ENCODE measurements around the gene CCNJL.
"Not testable (repeated sequence)": the region's sequence is repeated elsewhere in the genome, so short reads cannot be mapped to it uniquely, and the experiment has no call there.

The CCNJL gene, protein sequence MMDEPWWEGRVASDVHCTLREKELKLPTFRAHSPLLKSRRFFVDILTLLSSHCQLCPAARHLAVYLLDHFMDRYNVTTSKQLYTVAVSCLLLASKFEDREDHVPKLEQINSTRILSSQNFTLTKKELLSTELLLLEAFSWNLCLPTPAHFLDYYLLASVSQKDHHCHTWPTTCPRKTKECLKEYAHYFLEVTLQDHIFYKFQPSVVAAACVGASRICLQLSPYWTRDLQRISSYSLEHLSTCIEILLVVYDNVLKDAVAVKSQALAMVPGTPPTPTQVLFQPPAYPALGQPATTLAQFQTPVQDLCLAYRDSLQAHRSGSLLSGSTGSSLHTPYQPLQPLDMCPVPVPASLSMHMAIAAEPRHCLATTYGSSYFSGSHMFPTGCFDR

DNA sequence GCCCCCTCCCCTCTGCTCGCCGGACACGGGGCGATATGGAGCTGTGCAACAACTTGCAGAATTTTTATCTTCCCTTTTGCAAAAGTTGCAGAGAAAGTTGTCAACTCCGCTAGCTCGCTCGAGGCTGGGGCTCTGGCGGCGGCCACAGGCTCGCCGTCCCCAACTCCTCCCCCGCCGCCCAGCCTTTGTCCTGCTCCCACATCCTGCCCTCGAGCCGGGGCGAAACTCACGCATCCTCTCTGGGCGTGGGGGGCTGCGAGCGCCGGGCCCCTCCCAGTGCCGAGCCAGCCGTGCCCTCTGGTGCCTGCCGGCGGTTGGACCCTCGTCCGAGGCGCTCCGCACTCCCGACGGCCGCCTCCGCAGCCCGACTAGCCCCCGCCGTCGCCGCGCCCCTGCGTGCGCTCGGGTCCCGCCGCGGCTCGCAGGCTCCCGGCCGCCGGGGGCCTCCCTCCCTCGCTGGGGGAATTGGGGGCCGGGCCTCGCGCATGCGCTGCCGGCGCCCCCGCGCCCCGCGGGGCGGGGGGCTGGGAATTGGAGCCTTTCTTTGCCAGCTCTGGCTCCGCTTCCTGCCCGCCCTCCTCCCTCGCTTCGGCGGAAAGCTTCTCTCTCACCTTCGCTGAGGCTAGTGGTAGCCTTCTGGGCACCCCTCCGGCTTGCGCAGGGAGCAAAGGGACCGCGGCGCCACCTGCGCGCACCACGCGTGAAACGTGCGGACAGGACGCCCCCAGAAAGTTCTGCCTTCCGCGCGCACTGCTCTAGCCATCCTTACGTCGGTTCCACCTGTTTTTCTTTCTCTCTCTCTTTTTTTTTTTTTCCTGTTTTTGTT is at the start of gene CCNJL:
CCNJL (minus strand) TSS at position 431 of the 826 bp plus-strand sequence. CDS start 641 bp downstream, outside the sequence.
- DNase-seq (ENCODE audit: low read depth in 1 of 2, low spot score in 1 of 2), result no peak

DNA sequence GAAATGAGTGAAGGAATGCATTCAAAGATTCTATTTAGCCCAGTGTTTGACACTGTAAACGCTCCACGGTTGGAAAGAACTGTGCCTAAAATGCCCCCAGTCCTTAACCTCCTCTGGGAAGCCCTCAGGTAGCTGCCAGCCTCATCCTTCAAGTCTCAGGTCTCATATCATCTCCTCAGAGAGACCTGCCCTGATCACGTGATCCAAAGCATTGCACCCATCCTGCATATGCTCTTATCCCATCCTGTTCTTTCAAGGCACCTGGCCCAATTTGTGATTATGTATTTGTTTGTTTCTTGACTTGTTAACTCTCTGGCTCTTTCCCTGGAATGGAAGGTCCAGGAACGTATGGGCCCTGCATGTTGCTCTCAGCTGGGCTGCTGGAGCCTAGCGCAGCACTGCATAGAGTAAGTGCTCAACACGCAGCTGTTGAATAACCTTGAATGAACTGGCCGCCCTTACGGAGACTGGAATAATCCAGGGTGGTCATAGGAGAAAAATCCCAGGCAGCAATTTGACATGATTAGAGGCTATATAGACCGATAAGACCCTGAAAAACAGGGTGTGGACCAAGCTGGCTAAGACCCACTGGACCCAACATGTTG is 49.4 kb upstream of the CCNJL start:
- DNase-seq (ENCODE audit: low read depth in 1 of 2, low spot score in 1 of 2), result no peak

DNA sequence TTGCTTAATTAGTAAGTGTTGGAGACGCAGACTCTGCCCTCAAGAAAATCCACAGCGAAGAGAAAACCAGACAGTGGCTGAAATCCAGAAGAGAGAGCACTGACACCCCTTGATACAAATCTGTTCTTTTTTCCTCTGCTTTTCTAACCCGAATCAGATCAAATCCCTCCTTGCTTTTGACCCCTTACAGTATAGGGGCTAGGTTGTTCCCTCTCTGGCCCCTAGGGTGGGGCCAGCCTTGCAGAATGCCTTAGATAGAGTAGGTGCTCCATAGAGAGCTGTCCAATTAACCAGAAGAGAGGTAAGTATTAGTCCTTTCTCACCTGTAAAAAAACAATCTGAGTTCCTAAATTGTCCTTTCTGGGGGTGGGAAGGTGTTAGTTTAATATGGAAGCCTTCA is 47.9 kb upstream of the CCNJL start:
- DNase-seq (ENCODE audit: low read depth in 1 of 2, low spot score in 1 of 2), result no peak

DNA sequence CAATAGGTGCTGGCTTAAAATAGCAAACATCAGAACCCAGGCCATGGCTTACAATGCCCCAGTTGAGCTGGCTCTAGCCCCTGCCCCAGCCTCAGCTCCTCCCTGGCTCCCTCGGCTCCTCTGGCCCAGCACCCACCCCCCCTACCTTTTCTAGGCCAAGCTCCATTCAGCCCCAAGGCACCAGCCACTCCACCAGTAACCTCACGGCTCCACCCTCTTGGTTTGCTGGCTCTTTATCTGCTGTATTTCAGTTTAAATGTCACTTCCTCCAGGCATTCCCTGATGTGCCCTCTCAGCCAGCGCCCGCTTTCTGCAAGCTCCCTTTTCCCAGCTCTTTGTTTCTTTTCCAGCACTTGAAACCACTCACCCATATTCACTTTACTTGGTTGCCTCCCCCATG is 47.5 kb upstream of the CCNJL start:
- no peak for DNase-seq (ENCODE audit: low read depth in 1 of 2, low spot score in 1 of 2)

DNA sequence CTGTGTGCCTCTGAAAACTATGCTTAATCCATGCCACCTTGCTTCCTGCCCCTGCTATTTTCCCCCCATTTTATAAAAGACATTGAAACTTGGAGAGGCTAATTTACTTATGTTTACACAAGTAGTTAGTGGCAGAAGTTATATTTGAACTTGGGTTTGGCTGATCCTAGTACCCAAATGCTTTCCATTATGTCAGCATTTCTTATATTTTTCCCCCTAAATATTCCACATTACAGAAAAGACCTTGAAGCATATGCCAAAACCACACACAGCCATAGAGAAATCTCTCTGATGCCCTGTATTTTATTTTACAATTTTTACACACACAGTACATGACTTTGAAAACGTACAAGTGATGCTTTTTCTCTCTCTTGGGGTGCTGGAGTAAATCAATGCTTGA is 46.9 kb upstream of the CCNJL start:
- DNase-seq (ENCODE audit: low read depth in 1 of 2, low spot score in 1 of 2), result no peak

DNA sequence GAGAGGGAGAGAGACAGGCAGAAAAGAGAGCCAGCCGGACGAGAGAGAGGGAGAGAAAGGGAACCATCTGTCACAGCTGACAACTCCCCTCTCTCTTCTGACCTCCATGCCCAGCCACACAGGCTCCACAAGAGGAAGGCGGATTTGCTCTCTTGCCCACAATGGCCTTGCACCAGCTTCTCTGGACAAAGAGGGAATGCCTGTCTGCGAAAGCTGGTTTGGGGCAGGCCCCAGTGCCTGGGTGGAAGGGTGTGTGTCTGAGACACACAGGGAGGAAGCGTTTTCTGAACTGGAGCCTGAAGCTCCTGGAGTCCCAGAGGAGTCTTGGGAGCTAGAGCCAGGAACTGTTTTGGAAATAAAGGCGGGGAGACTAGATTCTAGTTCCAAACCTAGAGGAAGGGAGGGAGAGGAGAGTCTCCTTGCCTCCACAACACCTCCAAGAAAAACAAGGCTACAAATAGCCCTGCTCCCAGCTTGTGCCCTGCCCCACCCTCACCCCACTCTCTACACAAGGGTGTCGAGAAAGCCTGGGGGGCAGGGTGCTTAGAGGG is 45.6 kb upstream of the CCNJL start:
- DNase-seq (ENCODE audit: low read depth in 1 of 2, low spot score in 1 of 2), result no peak

DNA sequence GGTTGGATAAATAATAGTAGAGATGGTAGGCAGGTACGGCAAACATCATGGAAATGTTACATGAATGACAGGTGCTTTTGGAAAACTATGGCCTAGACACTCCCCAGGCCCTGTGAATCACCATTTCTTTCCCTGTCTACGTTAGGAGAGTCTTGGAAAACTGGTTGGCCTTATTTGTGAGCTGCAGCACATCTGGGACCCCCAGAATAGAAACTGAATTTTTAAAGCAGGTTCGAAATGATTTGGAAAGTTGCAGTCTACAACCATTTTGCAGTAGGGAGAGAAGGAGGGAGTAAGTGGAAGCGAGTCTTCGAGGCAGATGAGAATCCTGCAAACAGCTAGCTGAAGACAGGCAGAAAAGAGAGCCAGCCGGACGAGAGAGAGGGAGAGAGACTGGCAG is 45.0 kb upstream of the CCNJL start:
- DNase-seq (ENCODE audit: low read depth in 1 of 2, low spot score in 1 of 2), result no peak

DNA sequence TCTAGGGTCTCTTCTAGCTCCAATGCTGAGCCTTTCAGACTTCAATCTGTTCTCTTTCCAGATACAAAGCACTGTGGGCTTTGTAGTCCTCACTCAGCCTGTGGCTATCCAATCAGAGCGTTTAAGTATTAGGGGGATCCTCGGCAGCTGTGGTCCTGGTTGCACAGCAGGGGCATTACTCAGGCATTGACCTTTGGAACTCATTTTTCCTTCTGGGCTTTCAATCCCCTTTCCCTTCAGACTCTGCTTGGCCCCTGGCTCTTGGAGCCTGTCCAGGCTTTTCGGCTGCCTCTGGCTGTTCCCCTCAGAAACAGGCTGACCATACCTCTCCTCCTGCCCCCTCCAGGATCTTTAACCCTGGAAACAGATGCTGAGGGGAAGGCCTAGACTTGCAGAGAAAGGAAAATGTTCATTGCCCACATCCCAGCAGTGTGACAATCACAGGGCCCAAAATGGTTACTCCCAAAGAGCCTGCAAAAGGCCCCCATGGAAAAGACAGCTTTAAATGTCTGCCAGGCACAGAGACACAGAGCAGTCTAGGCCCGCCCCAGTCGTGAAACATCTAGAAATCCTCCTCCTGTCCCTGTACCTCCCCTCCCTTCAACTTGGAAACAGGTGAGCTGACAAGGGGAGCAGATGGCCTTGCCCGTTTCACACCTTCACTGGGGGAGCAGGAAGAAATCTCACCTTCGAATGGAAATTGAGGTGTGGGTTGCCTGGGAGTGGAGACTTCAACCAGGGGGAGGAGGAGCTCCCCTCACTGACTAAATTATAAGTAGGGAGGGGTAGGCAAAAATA is 44.4 kb upstream of the CCNJL start:
- no peak for DNase-seq (ENCODE audit: low read depth in 1 of 2, low spot score in 1 of 2)

DNA sequence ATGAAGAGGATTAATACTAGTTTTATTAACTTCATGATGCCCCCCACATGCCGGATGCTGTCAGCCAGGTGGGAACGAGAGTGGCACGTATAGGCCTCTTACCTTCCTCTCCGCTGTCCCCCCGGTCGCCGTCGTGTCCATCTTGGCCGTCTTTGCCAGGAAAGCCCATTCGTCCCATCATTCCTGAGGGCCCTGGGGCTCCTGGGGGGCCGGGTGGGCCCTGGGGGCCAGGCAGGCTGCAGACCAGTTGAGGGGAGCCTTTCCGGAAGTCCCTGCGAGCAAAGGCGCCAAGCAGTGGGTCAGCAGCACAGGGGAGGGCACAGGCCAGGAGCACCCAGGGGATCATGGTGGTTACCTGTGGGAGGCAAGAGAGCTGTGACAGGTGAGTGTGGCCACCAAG is 42.3 kb upstream of the CCNJL start:
- DNase-seq (ENCODE audit: low read depth in 1 of 2, low spot score in 1 of 2), result no peak

DNA sequence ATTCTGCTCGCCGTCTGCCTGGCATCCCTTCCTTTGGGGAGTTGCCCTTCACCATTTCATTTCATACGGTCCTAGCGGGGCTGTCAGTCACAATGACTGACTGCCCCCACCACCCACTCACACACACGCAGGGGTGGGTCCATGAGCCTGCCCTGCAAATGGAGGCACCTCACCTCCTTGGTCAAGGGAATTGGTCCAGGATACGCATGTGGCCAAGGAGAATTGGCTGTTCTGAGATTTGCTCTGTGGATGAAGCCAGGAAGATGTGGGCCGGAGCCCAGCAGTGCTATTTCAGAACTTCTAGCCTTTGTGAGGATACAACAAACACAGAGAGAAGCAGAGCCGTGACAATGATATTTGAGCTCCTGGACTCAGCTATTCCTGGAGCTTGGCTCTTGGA is 41.0 kb upstream of the CCNJL start:
- DNase-seq (ENCODE audit: low read depth in 1 of 2, low spot score in 1 of 2), result no peak

DNA sequence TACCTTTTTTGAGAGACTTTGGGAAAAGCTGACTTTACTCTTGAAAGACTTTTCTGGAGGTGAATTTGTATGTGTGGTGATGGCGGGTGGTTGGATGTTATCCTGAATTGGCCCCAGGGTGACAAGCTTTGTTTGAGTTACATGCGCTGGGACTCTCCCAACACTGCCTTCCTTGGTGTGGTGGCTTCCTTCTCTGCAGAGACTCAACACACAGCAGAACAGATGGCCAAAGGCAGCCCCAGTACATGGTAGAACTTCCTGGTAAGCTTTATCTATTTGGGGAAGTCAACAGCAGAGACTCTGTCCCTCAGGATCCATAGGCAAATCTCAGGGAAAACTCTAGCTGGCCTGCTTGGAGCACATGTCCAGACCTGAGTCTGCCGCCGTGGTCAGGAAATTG is 39.9 kb upstream of the CCNJL start:
- DNase-seq (ENCODE audit: low read depth in 1 of 2, low spot score in 1 of 2), result no peak

DNA sequence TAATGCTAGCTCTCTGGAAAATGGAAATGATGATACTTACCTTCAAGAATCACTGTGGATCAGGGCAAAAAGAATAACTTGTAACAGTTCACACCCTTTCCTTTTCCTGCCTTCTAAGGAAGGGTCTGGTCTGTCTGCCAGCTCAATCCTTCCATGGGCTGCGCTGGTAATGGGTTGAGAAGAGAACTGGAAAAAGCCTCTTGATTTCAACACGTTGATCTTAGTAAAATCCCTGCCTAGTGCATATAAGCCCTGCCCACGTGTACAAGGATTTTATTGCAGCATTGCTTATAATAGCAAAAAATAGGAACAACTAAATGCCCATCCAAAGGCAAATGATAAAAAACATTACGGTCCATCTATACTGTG is 37.6 kb upstream of the CCNJL start:
- DNase-seq (ENCODE audit: low read depth in 1 of 2, low spot score in 1 of 2), result no peak

DNA sequence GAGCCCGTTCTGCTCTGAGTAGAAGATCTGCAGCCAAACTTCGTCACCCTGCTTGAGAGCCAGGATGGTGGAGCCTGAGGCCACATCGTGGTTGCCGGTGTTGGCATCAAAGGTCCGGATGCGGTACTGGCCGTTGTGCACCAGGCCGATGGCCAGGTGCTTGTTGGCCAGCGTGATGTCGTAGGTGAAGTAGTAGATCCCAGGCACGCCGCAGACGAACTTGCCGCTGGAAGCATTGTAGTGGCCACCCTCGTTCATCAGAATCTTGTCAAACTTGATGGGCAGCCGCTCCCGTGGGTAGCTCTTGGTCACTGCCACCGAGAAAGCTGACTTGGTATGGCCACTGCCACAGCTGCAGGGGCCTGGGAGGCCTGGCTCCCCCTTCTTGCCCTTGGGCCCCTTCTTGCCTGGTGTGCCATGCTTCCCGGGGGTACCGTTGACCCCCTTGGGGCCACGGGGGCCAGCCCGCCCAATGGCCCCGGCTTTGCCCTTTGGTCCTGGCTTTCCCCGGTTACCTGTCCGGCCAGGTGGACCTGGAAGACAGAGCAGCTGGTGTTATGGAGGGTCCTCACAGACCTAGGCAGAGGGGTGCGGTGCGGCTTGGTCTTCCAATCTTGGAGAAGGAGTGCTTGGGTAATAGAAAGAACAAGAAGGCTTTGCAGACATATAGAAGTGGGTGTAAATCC is 37.0 kb upstream of the CCNJL start:
- no peak for DNase-seq (ENCODE audit: low read depth in 1 of 2, low spot score in 1 of 2)

DNA sequence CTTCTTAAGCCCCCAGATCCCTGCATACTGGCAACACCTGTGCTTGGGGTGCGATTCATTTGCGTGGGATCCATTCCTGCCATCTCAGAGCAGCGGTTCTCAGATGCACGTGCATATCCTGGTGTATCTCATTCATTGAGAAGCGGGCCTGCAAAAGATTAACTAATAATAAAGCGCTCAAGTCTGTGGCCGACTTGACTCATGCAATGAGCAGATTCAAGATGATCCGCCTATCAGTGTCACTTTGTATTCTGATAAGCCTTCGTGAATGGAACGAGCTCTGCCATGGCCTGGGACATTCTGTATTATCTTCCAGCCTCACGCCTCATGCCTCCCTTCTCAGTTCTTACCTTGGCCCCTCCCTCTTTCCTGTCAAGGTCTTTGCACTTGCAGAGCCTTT is 35.7 kb upstream of the CCNJL start:
- no peak for DNase-seq (ENCODE audit: low read depth in 1 of 2, low spot score in 1 of 2)

DNA sequence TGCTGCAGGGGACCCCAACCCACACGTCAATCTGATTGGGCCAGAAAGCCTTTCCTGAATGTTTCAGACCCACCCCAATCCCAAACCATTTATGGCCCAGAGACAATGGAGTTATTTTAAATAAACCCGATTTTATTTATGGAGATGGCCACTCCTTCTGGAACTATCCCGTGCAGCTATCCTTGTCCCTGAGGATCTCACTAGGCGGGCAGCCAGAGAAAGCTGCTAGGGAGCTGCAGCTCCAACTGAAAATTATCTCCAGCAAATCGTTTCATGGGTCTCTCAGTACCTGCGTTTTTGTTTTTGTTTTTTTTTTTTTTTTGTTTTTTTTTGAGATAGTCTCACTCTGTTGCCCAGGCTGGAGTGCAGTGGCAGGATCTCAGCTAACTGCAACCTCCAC is 35.1 kb upstream of the CCNJL start:
- no peak for DNase-seq (ENCODE audit: low read depth in 1 of 2, low spot score in 1 of 2)

DNA sequence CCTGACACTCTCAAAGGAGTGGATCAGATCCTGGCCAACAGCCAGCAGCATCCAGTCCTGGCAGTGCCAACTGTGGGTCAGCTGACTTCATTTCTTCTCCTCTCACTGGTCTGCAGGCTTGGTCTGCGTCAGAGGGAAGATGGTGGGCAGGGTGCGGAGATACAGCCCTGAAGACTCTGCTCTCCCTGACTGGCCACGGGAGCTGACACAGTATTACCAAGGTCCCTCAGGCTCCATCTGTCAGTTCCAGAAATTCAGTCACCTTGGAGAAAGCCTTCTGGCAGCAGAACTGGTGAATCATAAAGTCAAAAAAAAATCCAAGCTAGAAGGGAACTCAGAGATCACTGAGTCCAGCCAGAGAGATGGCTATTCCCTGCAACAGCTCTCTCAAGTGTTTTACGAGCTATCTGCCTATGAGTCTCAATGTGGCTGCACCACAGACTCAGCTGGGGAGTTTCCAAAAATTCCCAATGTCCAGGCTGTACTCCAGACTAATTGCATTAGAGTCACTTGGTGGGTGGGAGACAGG is 30.1 kb upstream of the CCNJL start:
- no peak for DNase-seq (ENCODE audit: low read depth in 1 of 2, low spot score in 1 of 2)

DNA sequence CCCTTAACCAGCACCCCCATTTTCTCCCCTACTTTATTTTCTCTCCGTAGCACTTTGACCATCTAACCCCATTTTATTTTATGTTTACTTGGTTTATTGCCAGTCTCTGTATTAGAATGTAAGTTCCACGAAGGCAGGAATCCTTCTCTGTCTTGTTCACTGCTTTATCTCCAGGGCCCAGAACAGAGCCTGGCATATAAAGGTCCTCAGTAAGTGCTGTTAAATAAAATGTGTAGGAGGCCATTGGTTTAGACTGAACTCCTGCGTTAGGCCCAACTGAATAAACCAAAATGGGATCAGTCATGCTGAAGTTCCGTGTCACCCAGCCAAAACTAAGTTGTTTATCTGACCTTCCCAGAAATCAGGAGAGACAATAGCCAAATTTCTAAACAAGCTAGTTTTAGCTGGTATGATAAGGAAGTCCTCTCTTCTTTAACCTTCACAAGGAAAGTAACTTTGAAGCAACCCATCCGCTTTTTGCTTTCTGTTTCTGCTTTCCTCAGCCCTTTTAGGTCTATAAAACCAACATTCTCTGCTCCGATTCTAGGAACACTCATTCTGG is 29.0 kb upstream of the CCNJL start:
- DNase-seq (ENCODE audit: low read depth in 1 of 2, low spot score in 1 of 2), result no peak

DNA sequence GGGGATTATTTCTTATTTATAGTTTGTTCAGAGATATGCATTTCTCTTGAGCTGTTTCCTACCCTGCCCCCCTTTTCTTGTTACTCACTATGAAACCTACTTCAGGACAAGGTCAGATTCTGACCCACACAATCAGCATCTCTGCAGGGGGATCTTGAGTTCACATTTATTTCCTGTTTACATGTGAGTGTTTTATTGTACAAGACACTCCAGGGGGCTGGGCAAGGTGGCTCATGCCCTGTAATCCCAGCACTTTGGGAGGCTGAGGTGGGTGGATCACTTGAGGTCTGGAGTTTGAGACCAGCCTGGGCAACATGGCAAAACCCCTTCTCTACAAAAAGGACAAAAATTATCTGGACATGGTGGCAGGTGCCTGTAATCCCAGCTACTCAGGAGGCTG is 28.1 kb upstream of the CCNJL start:
- not testable (repeated sequence) for DNase-seq (ENCODE audit: low read depth in 1 of 2, low spot score in 1 of 2)

DNA sequence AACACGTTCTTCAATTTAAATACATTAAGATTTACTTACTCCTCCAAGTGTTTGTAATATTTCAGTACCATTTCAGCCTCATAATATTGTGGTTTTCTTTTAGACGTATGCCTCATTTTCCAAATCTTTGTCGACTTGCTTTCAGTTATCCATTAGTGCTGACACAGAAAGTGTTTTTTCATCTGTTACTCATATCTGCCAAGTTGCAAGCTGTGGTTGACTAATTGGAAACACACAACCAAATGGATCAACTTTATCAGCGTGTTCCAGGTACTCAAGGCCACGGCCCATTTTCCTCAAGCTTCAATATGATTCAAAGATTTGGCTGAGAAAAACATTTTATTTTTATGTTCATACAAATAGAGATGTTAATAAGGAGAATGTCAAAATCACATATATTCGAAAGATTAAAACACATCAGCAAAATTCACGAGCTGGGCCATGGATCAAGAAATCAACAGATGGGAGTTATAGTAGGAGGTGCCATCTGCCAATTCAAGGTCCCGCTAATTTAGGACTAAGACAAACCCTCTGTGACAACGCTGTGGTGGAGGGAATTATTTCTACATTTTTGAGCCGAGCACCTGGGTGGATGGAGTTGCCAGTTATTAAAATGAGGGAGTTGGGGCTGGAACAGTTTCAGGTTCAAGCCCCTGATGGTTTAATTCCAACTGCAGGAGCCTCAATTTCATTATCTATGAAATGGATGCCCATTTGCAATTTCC is 27.2 kb upstream of the CCNJL start:
- no peak for DNase-seq (ENCODE audit: low read depth in 1 of 2, low spot score in 1 of 2)

Measured in activated T-helper 1 cell treated with anti-CD3 and anti-CD28 coated beads, Interleukin-2, amount 50 U/mL, for 16 hours (primary cell).